Right kidney (tissue), 9 donors: ENCODE data around the gene ZCCHC7.
"Not testable (repeated sequence)": the region's sequence is repeated elsewhere in the genome, so short reads cannot be mapped to it uniquely, and the experiment has no call there.

Experiments used
- DNase-seq: peaks from one replicate; pipeline ENCODE4 v3.0.0-alpha.2; 2016
- long read RNA-seq, 8 donors: transcript quantifications; one replicate each; lab custom pipeline, GENCODE V29; 2026

The ZCCHC7 gene
- long read RNA-seq, donor 1, partial matches to known transcripts: 18 of 20 reads
- long read RNA-seq, donor 1, other reads (novel, unspliced or antisense): 0 of 20 reads
- long read RNA-seq, donor 2, partial matches to known transcripts: 0 of 3 reads
- long read RNA-seq, donor 2, other reads (novel, unspliced or antisense): 0 of 3 reads
- long read RNA-seq, donor 3: 0 reads
- long read RNA-seq, donor 4, partial matches to known transcripts: 0 of 1 reads
- long read RNA-seq, donor 4, other reads (novel, unspliced or antisense): 0 of 1 reads
- long read RNA-seq, donor 5, partial matches to known transcripts: 0 of 1 reads
- long read RNA-seq, donor 5, other reads (novel, unspliced or antisense): 0 of 1 reads
- long read RNA-seq, donor 6, partial matches to known transcripts: 0 of 2 reads
- long read RNA-seq, donor 6, other reads (novel, unspliced or antisense): 0 of 2 reads
- long read RNA-seq, donor 7, partial matches to known transcripts: 0 of 3 reads
- long read RNA-seq, donor 7, other reads (novel, unspliced or antisense): 0 of 3 reads
- long read RNA-seq, donor 8, partial matches to known transcripts: 0 of 1 reads
- long read RNA-seq, donor 8, other reads (novel, unspliced or antisense): 0 of 1 reads

DNA sequence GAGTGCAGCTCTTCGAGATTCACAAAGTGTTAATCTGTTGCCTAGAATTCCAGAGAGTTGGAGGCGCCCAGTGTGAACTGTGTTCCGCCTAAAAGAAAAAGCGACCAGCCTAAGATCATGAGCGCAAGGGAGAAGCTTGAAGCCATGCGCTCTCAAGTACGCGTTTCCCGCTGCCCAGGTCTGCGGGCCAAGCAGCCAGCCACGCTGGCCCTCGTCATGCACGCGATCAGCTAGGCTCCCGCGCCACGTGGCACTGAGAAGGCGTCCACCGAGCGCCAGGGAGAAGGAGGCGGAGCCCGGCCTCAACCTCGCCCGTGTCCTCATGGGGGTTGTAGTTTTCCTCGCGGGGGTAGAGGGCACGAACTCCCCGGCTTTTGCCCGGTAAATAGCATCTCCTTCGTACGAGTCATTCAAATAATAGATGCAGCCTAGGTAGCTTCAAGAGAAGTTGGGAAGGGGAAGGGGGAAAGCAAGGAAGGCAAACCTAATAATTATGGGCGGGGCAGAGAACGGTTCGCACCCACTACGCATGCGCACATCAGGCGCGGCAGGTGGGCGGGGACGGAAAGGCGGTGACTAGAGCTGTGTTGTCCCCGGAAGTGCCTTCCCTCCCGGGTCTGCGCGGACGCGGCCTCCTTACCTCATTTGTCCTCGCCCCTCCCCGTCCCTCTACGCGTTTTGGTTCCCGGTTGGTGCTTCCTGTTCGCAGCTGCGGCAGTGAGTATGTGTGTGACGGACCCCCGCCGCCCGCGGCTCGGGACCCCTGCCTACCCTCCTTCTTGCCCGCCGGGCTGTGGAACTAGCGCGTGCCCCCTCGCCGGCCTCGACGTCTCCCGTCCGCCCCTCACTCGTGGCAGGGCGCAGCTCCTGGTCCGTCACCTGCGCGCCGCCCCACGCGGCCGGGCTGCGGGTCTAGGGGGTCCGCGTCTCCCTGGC lies at the start of gene ZCCHC7:
TSS of gene ZCCHC7 (plus strand) at position 668 of the 936 bp plus-strand sequence.
- DNase-seq: peak; percentile 98

DNA sequence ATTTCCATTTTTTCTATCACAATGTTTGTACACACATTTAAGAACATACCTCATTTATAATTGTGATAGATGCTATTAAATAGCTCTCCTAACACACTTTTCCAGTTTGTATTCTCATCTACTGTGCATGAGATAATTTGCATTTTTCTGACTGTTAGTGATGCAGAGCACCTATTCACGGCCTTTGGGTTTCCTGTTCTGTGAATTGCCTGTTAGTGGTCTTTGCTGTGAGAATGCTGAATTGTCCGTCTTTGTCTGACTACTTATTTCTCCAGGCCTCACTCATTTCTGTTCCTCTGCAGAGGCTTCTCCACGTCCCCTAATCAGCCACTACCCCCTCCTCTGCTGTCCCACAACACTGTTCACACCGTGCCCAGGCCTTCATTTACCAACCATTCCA lies 45.6 kb upstream of the ZCCHC7 start:
- not testable (repeated sequence) for DNase-seq

DNA sequence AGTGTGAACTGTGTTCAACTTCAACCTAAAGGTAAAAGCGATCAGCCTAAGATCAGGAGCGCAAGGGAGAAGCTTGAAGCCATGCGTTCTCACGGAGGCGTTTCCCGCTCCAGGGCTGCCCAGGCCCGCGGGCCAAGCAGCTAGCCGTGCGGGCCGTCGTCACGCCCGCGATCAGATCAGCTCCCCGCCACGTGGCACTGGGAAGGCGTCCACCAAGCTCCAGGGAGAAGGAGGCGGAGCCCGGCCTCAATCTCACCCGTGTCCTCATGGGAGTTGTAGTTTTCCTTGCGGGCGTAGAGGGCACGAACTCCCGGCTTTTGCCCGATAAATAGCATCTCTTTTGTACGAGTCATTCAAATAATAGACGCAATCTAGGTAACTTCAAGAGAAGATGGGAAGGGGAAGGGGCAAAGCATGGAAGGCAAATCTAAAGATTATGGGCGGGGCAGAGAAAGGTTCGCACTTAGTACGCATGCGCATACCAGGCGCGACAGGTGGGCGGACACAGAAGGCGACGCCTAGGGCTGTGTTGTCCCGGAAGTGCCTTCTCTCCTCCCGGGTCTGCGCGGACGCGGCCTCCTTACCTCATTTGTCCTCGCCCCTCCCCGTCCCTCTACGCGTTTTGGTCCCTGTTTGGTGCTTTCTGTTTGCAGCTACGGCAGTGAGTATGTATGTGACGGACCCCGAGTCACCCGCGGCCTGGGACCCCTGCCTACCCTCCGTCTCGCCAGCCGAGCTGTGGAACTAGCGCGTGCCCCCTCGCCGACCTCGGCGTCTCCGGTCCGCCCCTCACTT lies 40.8 kb upstream of the ZCCHC7 start:
- DNase-seq: peak; percentile 95

DNA sequence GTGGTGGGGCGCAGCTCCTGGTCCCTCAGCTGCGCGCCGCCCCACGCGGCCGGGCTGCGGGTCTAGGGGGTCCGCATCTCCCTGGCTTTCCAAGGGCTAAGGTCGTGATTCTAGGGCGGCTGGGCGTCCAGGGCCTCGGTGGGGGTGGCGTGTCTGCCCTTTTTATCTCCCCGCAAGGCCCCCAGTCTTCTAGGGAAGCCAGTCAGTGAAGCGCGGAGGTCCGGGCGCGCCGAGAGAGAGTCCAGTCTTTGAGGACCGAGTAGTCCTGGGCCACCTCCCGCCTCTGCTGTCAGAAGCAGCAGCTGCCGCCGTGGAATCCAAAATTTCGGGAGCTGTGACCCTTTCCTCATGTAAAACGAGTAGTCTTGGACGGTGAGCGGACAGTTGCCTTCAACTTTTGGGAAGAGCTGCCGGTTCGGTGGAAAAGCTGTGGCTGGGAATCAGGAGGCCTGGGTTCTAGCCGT lies 40.2 kb upstream of the ZCCHC7 start:
- DNase-seq: not testable (repeated sequence)

DNA sequence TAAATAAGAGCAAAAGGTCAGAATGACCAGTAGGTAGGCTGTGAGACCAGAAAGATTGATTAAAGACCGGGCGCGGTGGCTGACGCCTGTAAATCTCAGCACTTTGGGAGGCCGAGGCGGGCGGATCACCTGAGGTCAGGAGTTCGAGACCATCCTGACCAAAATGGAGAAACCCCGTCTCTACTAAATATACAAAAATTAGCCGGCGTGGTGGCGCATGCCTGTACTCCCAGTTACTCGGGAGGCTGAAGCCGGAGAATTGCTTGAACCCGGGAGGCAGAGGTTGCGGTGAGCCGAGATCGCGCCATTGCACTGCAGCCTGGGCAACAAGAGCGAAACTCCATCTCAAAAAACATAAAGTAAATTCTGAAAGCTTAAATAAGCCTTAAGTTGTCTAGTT lies 38.9 kb upstream of the ZCCHC7 start:
- not testable (repeated sequence) for DNase-seq

DNA sequence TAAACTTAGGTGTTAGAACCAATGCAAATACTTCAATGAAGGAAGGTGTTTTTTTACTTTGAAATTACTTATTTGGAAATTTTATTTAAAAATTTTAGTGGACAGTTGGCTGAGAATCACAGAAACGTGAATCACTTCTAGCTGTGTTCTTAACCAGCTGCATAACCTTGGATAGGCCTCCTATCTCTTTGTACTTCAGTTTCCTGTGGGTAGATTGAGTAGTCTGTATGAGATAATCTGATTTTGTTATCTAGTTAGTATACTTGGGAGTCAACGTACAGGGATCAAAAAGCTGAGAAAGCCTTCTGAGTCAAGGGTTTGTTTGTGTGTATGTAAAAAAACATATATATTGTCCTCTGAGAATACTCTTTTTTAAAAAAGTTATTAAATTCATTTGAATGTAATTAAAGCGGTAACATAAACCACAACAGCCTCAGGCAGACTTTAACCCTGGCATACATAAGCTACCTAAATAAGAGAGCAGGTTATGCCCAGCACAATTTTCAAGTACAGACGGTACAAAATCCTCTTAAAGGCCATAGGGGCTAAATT lies 38.1 kb upstream of the ZCCHC7 start:
- no peak for DNase-seq

GRCh38 chr9:37083654-37084053 lies 36.7 kb upstream of the ZCCHC7 start:
- no peak for DNase-seq

DNA sequence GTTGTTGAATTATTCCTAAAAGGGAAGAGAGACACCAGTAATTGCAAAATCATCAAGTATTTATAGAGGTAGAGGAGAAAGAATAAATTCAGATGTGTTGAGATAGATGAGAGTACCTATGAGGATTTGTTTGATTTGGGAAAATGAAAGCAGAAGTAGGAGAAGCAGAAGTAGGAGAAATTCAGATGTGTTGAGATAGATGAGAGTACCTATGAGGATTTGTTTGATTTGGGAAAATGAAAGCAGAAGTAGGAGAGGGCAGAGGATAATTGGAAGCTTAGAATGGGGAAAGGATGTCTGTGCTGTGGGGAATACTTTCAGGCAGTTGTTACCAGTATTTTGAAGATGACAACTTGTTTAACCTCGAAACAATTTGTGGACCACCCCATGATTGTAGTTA lies 35.1 kb upstream of the ZCCHC7 start:
- DNase-seq: no peak

DNA sequence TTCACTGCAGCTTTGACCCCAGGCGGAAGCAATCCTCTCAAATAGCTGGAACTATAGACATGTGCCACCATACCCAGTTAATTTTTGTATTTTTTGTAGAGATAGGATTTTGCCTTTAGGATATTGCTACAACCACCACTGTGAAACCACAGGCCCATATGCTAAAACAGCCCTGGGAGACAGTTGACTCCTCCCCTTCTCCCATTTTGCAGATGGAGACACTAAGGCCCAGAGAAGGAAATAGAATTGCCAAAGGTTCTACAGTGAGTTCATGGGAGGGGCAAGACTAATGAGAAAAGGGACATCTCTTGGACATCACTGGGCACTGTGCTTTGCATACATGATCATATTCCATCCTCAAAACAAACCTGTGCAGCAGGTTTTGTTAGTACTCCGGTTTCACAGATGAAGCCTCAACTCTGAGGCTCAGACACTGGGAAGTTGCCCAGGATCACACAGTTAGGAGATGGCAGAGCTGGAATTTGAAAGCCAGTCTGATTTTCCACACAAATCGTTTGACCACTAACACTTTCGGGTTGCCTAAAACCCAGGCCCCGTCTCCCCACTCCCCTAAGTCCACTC lies 27.6 kb upstream of the ZCCHC7 start:
- not testable (repeated sequence) for DNase-seq

DNA sequence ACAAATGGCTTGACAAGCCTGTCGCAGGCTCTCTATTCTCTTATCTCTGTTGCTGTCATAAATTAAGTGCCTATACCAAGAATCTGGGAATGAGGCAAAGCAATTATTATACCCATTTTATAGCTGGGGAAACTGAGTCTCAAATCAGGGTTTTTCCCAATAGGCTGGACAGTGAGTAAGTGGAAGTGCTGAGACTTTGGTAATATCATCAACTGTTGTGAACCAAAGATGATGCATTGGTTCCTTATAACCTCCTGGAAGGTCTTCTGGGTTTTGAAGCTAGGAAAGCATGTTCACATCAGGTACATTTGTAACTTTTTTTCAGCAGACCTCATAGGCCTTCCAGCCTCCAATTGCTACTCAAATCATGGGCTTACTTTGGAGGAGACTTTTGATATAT lies 25.6 kb upstream of the ZCCHC7 start:
- DNase-seq: no peak

GRCh38 chr9:37096628-37097027 lies 23.7 kb upstream of the ZCCHC7 start:
- no peak for DNase-seq

DNA sequence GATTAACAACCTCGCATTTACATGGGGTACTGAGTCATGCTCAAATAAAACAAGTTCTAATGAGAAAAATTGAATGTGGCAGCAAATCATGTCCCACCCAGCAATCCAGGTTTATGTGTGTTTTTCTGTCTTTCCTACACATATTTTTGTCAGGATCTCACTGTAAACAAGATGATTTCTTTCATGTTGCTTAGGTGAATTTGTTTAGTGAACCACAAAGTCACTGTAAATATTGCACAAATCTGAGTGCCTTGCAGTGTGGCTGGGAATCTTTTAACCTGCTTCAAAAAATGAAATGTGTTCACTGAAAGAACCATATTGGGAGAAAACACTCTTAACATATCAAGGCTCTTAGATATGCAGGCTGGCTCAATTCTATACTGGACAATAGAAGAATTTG lies 23.1 kb upstream of the ZCCHC7 start:
- no peak for DNase-seq

- no peak for DNase-seq
Observed at GRCh38 chr9:37100327-37100726, 20.0 kb upstream of the ZCCHC7 start.

DNA sequence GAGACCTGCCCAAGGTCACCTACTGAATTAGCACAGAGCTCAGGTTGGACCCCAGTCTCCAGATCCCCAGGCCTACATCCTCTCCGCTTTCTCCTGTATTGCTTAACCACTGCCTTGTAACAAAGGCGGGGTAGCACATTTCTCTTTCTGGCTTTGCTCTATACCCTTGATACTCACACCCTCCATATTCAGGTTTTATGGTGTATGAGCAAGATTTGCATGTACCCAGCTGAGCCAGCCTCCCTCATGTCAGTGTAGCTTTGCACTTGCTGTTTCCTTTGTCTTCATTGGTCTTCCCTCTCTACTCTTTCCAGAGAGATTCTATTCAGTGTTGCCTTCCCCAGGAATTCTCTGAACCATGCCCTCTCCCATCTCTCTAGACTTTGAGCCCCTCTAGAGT lies 19.6 kb upstream of the ZCCHC7 start:
- DNase-seq: no peak

GRCh38 chr9:37102486-37102885 lies 17.9 kb upstream of the ZCCHC7 start:
- DNase-seq: no peak

DNA sequence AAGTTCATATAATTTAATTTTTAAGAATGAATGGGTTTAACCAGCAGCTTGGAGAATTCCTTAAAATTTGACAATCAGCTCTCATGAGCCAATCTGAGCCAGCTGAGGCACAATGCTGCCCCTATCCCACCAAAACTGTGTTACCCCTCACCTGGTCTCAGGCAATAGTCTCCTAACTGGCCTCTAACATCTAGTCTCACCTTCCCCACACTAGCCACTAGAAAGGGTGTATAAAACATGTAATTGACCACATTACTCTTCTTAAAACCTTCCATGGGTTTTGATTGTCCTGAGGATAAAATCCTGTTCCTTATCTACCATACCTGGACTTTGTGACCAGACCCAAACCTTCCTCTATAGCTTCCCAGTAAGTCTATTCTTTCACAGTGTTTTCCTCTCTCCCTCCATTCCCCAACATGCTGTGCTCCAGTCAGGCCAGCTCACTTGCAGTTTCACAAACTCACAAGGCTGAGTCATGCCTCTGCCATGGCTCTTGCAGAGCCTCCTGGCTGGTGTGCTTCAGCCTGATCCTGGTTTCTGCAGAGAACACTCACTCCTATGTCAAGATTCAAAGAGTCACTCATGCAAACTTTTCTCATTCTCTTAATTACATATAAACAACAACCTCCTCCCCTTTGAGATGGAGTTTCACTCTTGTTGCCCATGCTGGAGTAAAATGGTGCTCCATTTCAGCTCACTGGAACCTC lies 16.0 kb upstream of the ZCCHC7 start:
- DNase-seq: no peak

- DNase-seq: no peak
Observed at GRCh38 chr9:37105234-37105633, 15.1 kb upstream of the ZCCHC7 start.

DNA sequence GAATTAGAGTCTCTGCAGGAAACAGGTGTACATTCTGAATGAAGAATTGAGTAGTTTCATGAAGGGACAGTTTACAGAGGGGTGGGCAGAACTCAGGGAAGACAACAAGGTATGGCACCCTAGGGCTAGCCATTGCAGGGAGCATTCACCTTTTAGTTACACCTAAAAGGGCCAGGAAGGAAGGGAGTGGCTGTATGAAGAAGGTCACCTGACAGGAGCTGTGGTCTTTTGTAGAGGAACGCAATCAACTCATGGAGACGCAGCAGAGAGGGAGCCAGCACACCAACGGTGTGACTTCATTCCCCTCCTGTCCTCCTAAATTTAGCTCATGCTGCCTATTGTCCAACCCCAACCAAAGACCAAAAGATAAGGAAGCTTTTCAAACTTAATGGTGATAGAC lies 12.7 kb upstream of the ZCCHC7 start:
- no peak for DNase-seq

- not testable (repeated sequence) for DNase-seq
Observed at GRCh38 chr9:37114442-37114841, 5.9 kb upstream of the ZCCHC7 start.

- no peak for DNase-seq
Observed at GRCh38 chr9:37117956-37118355, 2.4 kb upstream of the ZCCHC7 start.

- DNase-seq: no peak
Observed at GRCh38 chr9:37119360-37119759, 1.0 kb upstream of the ZCCHC7 start.
